PC-3 (cell line): ENCODE results near the gene HYCC1.

Experiments
- CTCF ChIP-seq: fragments of 300-600 bp; sonication (generic); conservative IDR thresholded peaks from 2 replicates; pipeline ENCODE4 v1.5.1; 2017; ENCODE audit warnings: antibody characterized with exemption, low read depth, mild to moderate bottlenecking, low read length
- EZH2 ChIP-seq: fragments of 300-600 bp; sonication (generic); IDR thresholded peaks from one replicate; pipeline ENCODE4 v1.6.1; 2017; ENCODE audit warnings: antibody characterized with exemption, mild to moderate bottlenecking, low read length; ENCODE audit not compliant: unreplicated experiment

- no peak for TF ChIP-seq CTCF
- no peak for TF ChIP-seq EZH2
These were observed 44.9 kb downstream of the HYCC1 start for GRCh38 chr7:22969010-22969431.
